B cell (primary cell): ENCODE data around the gene CRB3.

Experiments used
- EZH2 ChIP-seq: IDR thresholded peaks from 2 replicates; pipeline ENCODE4 v1.6.1; 2012; ENCODE audit warnings: borderline replicate concordance, low read depth, mild to moderate bottlenecking, moderate library complexity, low read length; ENCODE audit not compliant: insufficient read depth, poor library complexity, severe bottlenecking
- TF ChIP-seq, protein P1 (sequence below): fragments of 200-600 bp; IDR thresholded peaks from one replicate; pipeline ENCODE4 v1.8.0; 2022; ENCODE audit warnings: antibody characterized with exemption, mild to moderate bottlenecking

DNA sequence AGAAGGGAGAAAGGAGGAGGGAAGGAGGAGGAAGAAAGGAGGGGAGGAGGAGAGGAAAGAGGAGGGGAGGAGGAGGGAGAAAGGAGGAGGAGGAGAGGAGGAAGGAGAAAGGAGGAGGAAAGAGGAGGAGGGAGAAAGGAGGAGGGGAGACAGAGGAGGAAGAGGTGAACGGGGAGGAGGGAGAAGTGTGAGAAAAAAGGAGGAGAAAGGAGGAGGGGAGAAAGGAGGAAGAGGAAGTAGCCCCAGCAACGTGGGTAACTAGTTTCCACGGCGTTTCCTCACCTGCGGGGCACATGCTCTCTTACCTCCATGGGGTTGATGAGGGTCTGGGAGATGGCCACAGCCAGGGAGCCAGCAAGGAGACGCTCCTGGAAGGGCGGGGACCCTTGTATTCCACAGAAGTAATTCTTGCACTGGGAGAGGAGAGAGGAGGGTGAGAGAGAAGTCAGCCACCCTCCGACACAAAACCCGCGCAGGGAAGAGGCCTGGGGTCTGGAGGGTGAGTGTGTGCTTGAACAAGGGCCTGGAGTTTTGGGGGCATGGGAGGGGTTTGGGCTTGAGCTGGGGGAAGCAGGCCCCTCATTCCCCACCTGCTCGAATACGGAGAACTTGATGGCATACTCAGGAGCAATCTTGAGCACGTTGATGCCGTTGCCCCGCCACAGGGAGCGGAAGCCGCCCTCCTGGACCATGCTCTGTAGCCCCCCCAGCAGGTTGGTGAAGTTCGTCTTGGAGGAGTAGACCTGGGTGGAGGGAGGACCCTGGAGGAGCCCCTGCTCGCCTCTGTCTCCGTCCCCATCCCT, 34.5 kb upstream of the CRB3 start:
- TF ChIP-seq, protein P1, sequence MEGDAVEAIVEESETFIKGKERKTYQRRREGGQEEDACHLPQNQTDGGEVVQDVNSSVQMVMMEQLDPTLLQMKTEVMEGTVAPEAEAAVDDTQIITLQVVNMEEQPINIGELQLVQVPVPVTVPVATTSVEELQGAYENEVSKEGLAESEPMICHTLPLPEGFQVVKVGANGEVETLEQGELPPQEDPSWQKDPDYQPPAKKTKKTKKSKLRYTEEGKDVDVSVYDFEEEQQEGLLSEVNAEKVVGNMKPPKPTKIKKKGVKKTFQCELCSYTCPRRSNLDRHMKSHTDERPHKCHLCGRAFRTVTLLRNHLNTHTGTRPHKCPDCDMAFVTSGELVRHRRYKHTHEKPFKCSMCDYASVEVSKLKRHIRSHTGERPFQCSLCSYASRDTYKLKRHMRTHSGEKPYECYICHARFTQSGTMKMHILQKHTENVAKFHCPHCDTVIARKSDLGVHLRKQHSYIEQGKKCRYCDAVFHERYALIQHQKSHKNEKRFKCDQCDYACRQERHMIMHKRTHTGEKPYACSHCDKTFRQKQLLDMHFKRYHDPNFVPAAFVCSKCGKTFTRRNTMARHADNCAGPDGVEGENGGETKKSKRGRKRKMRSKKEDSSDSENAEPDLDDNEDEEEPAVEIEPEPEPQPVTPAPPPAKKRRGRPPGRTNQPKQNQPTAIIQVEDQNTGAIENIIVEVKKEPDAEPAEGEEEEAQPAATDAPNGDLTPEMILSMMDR: no peak
- no peak for TF ChIP-seq EZH2
